ENCODE data around the gene PLEKHG4B.
A peak's percentile ranks its signal among the peaks of the same experiment; 100 is the strongest.
"Not testable (repeated sequence)": the region's sequence is repeated elsewhere in the genome, so short reads cannot be mapped to it uniquely, and the experiment has no call there.

Gene PLEKHG4B, protein sequence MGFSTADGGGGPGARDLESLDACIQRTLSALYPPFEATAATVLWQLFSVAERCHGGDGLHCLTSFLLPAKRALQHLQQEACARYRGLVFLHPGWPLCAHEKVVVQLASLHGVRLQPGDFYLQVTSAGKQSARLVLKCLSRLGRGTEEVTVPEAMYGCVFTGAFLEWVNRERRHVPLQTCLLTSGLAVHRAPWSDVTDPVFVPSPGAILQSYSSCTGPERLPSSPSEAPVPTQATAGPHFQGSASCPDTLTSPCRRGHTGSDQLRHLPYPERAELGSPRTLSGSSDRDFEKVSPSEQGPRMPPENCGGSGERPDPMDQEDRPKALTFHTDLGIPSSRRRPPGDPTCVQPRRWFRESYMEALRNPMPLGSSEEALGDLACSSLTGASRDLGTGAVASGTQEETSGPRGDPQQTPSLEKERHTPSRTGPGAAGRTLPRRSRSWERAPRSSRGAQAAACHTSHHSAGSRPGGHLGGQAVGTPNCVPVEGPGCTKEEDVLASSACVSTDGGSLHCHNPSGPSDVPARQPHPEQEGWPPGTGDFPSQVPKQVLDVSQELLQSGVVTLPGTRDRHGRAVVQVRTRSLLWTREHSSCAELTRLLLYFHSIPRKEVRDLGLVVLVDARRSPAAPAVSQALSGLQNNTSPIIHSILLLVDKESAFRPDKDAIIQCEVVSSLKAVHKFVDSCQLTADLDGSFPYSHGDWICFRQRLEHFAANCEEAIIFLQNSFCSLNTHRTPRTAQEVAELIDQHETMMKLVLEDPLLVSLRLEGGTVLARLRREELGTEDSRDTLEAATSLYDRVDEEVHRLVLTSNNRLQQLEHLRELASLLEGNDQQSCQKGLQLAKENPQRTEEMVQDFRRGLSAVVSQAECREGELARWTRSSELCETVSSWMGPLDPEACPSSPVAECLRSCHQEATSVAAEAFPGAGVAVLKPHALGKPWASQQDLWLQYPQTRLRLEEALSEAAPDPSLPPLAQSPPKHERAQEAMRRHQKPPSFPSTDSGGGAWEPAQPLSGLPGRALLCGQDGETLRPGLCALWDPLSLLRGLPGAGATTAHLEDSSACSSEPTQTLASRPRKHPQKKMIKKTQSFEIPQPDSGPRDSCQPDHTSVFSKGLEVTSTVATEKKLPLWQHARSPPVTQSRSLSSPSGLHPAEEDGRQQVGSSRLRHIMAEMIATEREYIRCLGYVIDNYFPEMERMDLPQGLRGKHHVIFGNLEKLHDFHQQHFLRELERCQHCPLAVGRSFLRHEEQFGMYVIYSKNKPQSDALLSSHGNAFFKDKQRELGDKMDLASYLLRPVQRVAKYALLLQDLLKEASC (N-terminal part only)

DNA sequence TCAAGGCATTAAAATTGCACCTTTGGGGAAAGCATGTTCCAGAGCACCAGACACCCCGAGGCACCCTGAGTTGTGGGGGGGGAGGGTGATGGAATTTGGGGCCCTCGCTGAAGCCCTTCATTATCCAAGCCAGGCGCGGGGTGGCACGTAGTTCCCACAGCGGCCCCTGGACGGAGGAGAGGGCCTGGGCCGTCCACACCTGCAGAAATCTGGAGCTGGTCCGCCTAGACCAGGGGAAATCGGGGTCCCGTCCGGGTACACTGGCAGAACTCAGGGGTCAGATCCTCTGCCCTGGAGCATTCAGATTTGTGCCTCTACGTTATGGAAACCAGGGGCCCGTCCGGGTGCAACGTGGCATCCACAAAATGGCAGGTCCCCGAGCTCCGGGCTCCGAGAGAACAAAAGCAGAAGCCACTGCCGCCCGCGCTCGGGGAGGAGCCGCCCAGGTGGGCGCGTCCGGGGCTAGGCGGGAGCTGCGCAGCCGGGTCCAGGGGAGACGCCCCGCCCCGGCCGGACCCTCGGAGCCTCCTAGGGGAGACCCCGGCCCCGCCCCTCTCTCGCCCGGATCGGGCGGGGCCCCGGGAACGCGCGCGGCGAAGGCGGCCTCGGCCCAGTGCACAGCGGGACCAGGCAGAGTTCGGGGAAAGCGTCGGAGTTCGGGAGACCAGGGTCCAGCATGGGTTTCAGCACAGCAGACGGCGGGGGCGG, at the start of gene PLEKHG4B:
Gene PLEKHG4B, plus strand, starts transcription at position 613 of the 708 bp plus-strand sequence. Its CDS starts 64 bp downstream, at position 677.
- DNase-seq: no peak

DNA sequence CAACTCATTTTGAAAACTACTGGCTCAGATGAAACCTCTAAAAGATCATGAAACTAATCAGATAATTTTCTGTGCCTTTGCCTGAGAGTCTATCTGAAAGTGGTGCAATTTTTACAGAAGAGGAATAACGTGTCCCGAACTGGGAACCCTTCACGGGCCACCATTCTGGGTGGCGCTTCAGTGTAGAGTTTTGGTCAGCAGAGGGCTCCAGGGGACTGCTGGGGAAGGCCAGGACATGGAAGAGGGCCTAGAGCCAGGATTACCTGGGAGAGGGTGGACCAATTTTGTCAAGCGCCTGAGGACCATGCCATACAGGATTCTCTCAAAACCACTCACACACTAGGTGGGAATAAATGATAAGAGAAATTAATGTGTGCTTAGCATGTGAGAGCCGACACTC, 49.7 kb upstream of the PLEKHG4B start:
- no peak for DNase-seq

DNA sequence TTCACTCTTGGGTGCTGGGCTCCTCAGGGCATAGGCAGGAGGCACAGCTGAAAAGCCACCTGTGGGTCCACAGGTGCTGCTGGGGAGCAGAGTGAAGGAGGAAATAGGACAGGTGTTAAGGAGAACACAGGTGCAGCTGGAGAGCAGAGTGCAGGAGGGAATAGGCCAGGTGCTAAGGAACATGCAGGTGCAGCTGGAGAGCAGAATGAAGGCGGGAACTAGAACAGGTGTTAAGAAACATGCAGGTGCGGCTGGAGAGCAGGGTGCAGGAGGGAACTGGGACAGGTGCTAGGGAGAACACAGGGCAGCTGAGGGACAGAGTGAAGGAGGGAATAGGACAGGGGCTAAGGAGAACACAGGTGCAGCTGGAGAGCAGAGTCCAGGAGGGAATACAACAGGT, 43.8 kb upstream of the PLEKHG4B start:
- no peak for DNase-seq

DNA sequence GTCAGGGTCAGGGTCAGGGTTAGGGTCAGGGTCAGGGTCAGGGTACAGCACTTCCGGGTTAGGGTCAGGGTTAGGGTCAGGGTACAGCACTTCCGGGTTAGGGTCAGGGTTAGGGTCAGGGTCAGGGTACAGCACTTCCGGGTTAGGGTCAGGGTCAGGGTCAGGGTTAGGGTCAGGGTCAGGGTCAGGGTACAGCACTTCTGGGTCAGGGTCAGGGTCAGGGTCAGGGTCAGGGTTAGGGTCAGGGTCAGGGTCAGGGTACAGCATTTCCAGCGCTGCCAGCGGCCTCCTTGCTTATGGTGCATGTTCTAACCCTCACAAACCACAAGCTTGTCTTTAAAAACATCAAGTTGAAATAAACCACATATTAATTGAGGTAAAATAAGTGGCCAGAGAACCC, 42.4 kb upstream of the PLEKHG4B start:
- not testable (repeated sequence) for DNase-seq

DNA sequence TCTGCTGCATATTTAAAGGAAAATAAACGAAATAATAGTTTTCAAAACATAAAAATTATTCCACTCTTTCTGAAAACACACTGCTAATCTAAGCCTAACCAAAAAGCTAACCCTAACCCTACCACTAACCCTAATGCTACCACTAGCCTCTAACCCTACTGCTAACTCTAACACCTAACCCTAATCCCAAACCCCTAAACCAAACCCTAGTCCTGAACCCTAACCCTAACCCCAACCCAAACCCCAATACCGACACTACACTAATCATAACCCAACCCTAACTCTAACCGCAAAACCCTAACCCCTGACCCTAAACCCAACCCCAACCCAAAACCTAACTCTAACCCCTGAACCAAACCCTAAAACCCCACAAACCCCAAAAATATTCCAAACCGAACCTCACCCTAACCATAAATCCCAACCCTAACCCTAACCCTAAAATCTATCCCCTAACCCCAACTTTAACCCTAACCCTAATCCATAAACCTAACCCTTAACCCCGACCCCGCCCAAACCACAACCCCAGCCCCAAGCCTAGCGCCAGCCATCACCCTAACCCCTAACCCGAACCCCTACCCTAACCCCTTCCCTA, 41.9 kb upstream of the PLEKHG4B start:
- DNase-seq: no peak

DNA sequence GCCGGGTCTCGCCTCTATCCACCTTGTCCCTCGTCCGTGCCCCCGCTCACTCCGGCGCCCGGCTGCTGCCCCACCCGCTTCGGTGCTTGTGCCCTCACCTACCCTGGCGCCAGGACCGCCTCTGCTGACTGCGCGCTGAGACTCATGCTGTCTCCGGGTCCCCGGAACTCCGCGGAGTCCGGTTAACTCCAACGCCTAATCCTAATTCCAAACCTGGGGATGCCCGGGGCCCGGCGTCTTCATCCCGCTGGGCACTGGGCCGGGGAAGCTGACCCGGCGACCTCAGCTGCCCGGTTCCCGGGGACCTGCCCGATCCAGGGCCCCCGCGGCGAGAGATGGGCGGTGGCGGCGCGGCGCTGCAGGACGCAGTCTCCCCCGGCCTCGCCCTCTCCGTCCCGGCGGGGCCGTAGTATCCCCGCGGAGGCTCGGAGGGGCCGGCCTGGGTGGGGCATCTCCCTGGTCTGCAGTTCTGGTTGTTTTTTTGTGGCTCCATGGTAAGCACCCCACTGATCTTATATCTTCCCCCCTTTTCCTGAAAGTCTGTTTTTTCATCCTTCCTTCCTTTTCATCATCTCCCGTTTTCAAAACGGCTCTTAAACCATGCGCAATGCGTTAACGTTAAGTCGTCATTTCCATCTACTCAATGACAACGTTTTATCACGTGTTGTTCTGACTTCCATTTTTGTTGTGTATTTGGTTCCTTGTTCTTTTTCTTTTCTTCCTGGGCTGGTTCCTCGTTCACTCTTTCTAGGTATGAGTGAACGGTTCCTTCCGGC, 41.1 kb upstream of the PLEKHG4B start:
- no peak for DNase-seq

DNA sequence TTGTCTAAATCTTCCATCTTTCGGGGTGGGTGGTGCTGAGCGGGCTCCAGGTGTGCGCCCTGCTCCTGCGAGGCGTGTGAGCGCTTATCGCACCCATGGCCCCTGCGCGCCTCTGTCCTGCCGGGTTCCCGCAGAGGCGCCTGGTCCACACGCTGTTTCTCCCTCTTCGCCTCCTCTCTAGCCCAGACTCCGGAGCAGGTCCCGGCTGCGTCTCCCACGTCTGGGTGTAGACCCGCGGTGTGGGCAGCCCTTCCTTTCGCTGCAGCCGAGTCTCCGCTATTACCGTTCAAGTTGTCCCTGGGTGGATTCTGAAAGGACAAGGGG, 40.5 kb upstream of the PLEKHG4B start:
- no peak for DNase-seq

DNA sequence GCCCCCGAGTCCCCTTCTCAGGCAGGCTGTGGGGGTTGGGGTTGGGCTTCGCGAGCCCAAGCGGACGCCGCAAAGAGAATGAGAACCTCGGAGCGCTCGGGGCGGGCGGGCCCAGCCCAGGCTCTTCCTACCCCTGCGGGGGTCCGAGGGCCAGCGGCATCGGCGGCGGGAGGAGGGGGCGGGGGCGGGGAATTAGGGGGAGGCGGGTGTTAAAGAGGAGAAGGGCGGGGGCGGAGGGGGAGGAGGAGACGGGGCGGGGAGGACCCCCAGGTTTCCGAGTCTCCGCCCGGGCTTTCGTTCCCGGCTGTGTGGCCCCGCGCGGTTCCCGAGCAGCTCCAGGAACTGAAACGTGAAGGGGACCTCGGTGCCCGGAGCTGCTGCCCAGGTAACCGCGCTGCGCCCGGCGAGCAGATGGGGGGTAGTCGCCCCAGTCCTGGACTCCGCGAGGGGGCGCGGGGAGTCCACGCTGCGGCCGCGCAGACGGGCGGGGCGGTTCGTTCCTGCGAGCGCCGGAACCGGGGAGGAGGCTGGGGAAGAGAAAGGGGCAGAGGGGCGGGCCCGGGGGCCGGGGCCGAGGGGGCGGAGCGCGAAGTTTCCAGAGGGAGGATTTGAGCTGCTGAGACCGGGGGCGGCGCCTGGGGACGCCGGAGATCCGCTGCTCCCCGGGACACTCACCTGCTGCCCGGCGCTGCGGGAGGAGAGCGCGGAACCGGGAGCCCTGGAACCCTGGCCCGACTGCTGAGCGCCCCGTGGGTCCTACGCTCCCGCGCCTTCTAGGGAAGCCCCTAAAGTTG, 38.4 kb upstream of the PLEKHG4B start:
- DNase-seq: peak; percentile 59

DNA sequence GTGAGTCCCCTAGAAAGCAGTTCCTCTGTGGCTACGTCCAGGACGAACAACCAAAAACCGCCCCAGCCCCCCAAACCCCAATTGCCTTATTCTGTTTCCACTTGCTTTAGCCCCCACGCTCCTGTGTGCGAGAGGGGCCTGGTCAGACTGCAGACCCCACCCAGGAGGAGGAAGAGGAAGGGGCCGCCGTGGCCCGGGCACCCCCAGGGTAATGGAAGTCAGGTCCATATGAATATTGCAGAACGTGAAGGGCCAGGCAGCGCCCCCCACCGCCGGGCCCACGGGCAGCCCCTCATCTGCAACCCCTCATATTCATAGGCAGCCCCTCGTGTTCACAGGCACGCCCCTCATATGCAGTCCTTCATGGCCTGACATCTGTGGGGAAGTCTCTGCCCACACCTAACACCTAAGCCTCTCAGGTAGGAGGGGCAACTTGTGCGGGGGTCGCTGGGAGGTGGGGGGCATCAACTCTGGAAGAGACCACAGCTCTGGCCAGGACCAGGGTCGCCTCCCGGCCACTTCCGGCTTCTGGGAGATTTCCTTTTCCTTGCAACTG, 37.7 kb upstream of the PLEKHG4B start:
- no peak for DNase-seq

DNA sequence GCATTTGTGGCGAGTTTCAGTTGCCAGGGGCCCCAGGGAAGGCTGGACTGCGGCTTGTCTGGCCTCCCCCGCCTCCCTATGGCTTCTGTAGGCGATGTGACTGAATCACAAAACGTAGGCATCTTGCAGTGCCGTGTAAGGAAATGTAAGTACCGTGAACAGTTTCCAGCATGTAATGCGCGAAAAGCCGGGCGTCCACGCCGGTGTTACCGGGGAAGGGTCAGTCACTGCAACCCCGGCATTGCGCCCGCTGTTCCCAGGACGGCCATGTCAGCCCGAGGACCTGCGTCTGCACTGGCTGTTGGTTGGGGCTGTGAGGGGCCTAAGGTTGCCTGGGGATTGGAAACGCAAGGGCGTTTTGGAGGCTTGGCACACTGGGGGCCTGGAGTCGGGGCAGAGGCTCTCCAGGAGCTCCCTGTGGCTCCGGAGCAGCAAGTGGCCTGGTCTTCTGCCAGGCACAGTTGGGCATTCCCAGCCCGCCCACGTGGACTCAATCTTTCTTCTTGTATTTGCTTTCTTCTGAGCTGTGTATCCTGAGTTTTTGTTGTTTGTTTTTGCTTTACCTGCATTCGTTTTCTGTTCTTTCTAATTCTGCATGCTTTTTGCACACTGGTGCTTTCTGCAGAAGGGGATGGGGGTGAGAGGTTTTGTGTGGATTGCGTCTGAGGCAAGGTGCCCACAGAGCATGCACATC, 36.9 kb upstream of the PLEKHG4B start:
- DNase-seq: no peak

DNA sequence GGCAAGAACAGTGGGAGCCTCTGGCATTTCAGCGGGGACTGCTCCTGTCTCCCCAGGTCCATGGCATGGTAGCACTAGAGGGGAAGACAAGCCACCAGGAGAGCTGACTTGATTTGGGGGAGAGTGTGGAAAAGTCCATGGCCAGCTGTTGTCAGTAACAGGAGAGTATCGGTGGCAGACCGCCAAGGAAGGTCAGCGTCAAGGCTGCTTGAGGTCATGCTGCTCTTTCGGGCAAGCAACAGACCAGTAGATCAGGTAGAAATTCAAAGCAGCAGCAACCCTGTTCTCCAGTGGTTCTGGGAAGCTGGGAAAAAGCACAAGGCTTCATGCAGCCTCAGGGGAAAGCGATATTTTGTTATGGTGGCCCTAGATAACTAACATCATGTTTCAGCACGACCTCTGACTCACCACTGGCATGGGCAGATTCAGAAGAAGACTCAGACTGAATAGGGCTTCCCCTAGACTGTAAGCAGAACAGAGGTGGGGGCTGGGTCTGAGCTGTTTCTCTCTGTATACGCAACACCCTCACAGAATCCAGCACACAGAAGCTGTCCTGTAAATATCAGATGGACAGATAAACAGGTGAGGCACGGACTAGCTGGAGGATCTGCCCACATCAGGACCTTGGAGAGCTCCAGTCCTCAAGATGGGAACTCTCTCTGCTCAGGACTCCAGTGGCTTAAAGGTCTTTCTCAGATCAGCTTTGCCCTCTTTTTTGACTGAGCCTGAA, 35.2 kb upstream of the PLEKHG4B start:
- no peak for DNase-seq

DNA sequence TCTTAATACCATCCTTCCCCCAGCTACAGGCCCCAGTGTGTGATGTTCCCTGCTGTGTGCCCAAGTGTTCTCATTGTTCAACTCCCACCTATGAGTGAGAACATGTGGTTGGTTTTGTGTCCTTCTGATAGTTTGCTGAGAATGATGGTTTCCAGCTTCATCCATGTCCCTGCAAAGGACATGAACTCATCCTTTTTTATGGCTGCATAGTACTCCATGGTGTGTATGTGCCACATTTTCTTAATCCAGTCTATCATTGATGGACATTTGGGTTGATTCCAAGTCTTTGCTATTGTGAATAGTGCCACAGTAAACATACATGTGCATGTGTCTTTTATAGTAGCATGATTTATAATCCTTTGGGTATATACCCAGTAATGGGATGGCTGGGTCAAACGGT, 31.7 kb upstream of the PLEKHG4B start:
- not testable (repeated sequence) for DNase-seq

DNA sequence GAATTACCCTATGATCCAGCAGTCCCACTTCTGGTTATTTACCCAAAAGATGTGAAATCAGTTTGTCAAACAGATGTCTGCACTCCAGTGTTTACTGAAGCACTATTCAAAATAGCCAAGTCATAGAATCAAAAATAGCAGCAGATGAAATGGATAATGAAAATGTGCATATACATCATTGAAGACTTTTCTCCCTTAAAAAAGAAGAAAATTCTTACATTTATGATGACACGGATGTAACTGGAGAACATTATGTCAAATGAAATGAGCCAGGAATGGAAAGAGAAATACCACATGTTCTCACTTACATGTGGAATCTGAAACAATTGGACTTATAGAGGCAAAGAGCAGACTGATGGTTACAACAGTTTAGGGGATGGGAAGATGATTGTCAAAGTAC, 21.5 kb upstream of the PLEKHG4B start:
- DNase-seq: no peak

DNA sequence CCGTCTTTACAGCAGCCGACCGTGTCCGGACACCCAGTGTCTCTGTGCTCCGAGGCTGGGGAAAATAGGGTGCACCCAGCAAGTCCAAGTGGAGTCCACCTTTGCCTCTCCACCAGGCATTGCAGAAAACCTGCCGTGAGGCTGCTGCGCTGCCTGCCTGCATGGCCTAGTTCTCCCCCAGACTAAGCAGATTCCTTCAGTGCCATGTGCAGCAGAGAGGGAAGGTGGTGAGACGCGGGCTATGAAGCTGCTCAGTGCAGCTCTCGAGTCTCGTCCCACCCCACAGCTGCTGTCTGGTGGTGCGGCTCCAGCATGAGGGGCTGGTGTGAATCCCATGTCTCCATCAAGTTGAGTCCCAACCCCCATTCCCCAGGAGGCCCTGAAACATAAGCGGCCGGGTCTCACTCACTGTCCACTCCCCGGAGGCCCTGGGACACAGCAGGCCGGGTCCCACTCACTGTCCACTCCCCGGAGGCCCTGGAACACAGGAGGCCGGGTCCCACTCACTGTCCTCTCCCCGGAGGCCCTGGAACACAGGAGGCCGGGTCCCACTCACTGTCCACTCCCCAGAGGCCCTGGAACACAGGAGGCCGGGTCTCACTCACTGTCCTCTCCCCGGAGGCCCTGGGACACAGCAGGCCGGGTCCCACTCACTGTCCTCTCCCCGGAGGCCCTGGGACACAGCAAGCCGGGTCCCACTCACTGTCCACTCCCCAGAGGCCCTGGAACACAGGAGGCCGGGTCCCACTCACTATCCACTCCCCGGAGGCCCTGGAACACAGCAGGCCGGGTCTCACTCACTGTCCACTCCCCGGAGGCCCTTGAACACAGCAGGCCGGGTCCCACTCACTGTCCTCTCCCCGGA, 19.4 kb upstream of the PLEKHG4B start:
- not testable (repeated sequence) for DNase-seq

DNA sequence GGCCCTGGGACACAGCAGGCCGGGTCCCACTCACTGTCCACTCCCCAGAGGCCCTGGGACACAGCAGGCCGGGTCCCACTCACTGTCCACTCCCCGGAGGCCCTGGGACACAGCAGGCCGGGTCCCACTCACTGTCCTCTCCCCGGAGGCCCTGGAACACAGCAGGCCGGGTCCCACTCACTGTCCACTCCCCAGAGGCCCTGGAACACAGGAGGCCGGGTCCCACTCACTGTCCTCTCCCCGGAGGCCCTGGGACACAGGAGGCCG, 18.9 kb upstream of the PLEKHG4B start:
- not testable (repeated sequence) for DNase-seq

DNA sequence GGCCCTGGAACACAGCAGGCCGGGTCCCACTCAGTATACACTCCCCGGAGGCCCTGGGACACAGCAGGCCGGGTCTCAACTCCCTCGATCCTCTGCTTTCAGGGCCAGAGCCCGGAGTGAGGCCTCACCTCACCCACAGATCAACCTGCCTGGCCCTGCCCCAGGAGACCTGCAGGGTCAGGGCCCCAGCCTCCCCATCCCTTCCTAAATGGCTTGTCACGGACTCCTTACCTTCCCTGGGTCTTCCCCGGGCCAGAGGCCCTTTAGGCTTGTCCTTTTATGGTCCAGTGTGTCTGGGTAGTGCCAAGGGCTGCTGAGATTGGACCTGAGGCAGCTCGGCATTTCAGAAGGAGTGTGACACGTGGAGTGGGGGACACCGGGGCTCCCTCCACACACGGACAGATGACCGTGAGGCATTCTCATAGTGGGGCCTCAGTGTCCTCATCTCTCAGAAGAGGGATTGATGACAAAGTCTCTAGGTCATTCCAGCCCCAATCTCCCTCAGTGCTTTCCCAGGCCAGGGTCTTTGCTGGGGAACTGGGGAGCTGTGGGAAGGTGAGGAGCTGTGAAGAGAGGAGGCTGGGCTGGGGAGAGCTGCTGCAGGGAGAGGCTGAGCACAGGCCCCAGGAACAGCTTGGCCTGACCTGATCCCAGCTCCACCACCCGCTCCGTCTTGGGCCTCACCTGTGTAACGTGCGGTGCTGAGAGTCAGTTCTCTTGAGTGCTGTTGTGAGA, 18.0 kb upstream of the PLEKHG4B start:
- no peak for DNase-seq

DNA sequence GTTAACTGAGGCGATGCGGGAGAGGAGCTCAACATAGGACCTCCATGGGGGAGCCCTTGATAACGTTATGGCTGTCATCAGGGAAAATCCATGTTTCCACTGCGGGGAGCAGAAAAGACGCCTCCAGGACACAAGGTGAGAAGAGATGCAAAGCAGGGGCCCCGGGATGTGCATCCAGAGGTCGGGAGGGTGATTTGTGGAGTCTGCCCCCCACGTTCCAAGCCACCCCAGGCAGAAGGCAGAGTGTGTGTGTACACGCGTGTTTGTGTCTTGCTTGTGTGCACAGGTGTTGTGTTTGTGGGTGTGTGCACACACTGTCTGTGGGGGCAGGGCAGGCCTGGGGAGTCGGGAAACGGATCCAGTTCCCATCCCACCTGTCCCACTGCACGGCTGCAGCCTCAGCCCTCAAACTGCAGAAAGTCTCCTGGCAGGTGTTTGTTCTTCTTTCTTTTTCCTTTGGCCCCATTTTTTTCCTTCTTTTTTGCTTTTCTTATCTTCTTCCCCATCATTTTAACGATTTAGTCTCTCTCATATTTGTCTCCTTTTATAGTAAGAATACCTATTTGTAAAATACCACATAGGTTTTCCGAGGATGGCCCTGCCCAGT, 17.4 kb upstream of the PLEKHG4B start:
- no peak for DNase-seq
